ELF-1 (cell line): ENCODE data around the gene IMPA2.
"Not testable (repeated sequence)": the region's sequence is repeated elsewhere in the genome, so short reads cannot be mapped to it uniquely, and the experiment has no call there.

Experiments used
- DNase-seq: peaks from one replicate; pipeline ENCODE4 v3.0.0-alpha.2; 2016; ENCODE audit warnings: low read depth, low spot score

IMPA2 gene

GRCh38 chr18:12048010-12048826 lies 66.9 kb downstream of the IMPA2 start:
- no peak for DNase-seq

GRCh38 chr18:12048827-12049175 lies 67.5 kb downstream of the IMPA2 start:
- DNase-seq: no peak

- DNase-seq: no peak
Observed at GRCh38 chr18:12049978-12050811, 68.9 kb downstream of the IMPA2 start.

GRCh38 chr18:12052866-12053265 lies 71.6 kb downstream of the IMPA2 start:
- no peak for DNase-seq

- no peak for DNase-seq
Observed at GRCh38 chr18:12053289-12053688, 72.0 kb downstream of the IMPA2 start.

- no peak for DNase-seq
Observed at GRCh38 chr18:12056034-12056883, 75.0 kb downstream of the IMPA2 start.

- DNase-seq: no peak
Observed at GRCh38 chr18:12056884-12057402, 75.6 kb downstream of the IMPA2 start.

- peak; percentile 35 for DNase-seq
Observed at GRCh38 chr18:12057419-12058039, 76.2 kb downstream of the IMPA2 start.

GRCh38 chr18:12059334-12060181 lies 78.3 kb downstream of the IMPA2 start:
- no peak for DNase-seq

- DNase-seq: no peak
Observed at GRCh38 chr18:12060182-12060870, 79.0 kb downstream of the IMPA2 start.

- no peak for DNase-seq
Observed at GRCh38 chr18:12061685-12062084, 80.4 kb downstream of the IMPA2 start.

GRCh38 chr18:12062974-12063373 lies 81.7 kb downstream of the IMPA2 start:
- no peak for DNase-seq

- DNase-seq: no peak
Observed at GRCh38 chr18:12064086-12064763, 82.9 kb downstream of the IMPA2 start.

GRCh38 chr18:12065397-12065796 lies 84.1 kb downstream of the IMPA2 start:
- no peak for DNase-seq

GRCh38 chr18:12066910-12067511 lies 85.7 kb downstream of the IMPA2 start:
- no peak for DNase-seq

- DNase-seq: no peak
Observed at GRCh38 chr18:12067671-12068070, 86.4 kb downstream of the IMPA2 start.

- not testable (repeated sequence) for DNase-seq
Observed at GRCh38 chr18:12068316-12068949, 87.1 kb downstream of the IMPA2 start.

- DNase-seq: no peak
Observed at GRCh38 chr18:12068950-12069320, 87.6 kb downstream of the IMPA2 start.
